Loucy (cell line): ENCODE data around the gene ANKK1.

Experiments
- CTCF ChIP-seq: fragments of 200-600 bp; sonication (generic); conservative IDR thresholded peaks from 2 replicates; pipeline ENCODE4 v1.5.1; 2014; ENCODE audit warnings: mild to moderate bottlenecking, antibody characterized with exemption, low read length
- EZH2phosphoT487 ChIP-seq: fragments of 200-600 bp; IDR thresholded peaks from 2 replicates; pipeline ENCODE4 v1.6.1; 2018; ENCODE audit warnings: antibody characterized with exemption, mild to moderate bottlenecking, moderate library complexity, borderline replicate concordance

- TF ChIP-seq CTCF: no peak
- TF ChIP-seq EZH2phosphoT487: no peak
Observed at GRCh38 chr11:113369411-113369810, 18.2 kb upstream of the ANKK1 start.
